NCI-H2107 (cell line): ENCODE measurements around the gene POLR3K.

Experiments used
- DNase-seq: peaks from one replicate; lab custom pipeline; 2025; lab: John Stamatoyannopoulos, UW

The POLR3K gene

GRCh38 chr16:53346-54236 lies at the start of gene POLR3K, which contains the start of gene SNRNP25:
Gene POLR3K, minus strand, starts transcription at chr16:53608. Its CDS starts 22 bp downstream, at chr16:53586.
Gene SNRNP25, plus strand, starts transcription at chr16:53828. Its CDS starts 189 bp downstream, at chr16:54017.
- DNase-seq, result peak; percentile 95

GRCh38 chr16:102060-102855 lies 48.9 kb upstream of the POLR3K start:
- no peak for DNase-seq

GRCh38 chr16:101586-101985 lies 48.2 kb upstream of the POLR3K start:
- DNase-seq, result no peak

GRCh38 chr16:100989-101388 lies 47.6 kb upstream of the POLR3K start:
- no peak for DNase-seq

- no peak for DNase-seq
These were observed 44.4 kb upstream of the POLR3K start for GRCh38 chr16:97822-98221.

GRCh38 chr16:96935-97381 lies 43.5 kb upstream of the POLR3K start:
- DNase-seq, result peak; percentile 64

- DNase-seq, result no peak
These were observed 41.5 kb upstream of the POLR3K start for GRCh38 chr16:94918-95265.

- no peak for DNase-seq
These were observed 39.3 kb upstream of the POLR3K start for GRCh38 chr16:92431-93339.

- peak; percentile 87 for DNase-seq
These were observed 38.1 kb upstream of the POLR3K start for GRCh38 chr16:91484-91883.

GRCh38 chr16:89391-90302 lies 36.2 kb upstream of the POLR3K start:
- DNase-seq, result no peak

- no peak for DNase-seq
These were observed 35.2 kb upstream of the POLR3K start for GRCh38 chr16:88613-89012.

GRCh38 chr16:86483-86952 lies 33.1 kb upstream of the POLR3K start:
- no peak for DNase-seq

- no peak for DNase-seq
These were observed 32.5 kb upstream of the POLR3K start for GRCh38 chr16:85865-86264.

- DNase-seq, result no peak
These were observed 32.0 kb upstream of the POLR3K start for GRCh38 chr16:85407-85782.

GRCh38 chr16:84718-85406 lies 31.5 kb upstream of the POLR3K start:
- no peak for DNase-seq

- DNase-seq, result no peak
These were observed 30.6 kb upstream of the POLR3K start for GRCh38 chr16:83781-84615.

- DNase-seq, result no peak
These were observed 29.7 kb upstream of the POLR3K start for GRCh38 chr16:83060-83603.

- no peak for DNase-seq
These were observed 26.0 kb upstream of the POLR3K start for GRCh38 chr16:79151-80054.
